ENCODE measurements around the gene DLG5. TPM values are rescaled to one million over a fixed set of nuclear protein-coding genes. Genes with fewer than 3 reads are reported as not detected.

Gene DLG5
- total RNA-seq, 2 experiments from 2014 or later: 2.1 to 2.3 TPM

GRCh38 chr10:77869626-77870420, 56.7 kb downstream of the DLG5 start:
- Mint-ChIP-seq H3K27me3 (no peaks in the 10 kb centered on the region), H3K36me3 (ENCODE audit: low read depth) (no peaks in the 10 kb centered on the region), H3K9me3 (ENCODE audit: low read depth) (no peaks in the 10 kb centered on the region), H3K4me3 (no peak overlapping the region), H3K4me1 (peaks cover 14% of the 10 kb centered on the region), H3K27ac (no peak overlapping the region)
- intact Hi-C loops (cut with DNase I, micrococcal nuclease): no loop called here
- ChIA-PET CTCF (interaction anchor here (1.2 kb wide), 1 partner anchor 20 kb away, joined by 3 read pairs; no protein-coding TSS in a partner anchor), POLR2A (no interaction called here)
- DNase-seq (no peak), ATAC-seq (no peak)

- H3K27ac Mint-ChIP-seq: no peak overlapping the region
- POLR2A ChIA-PET: no interaction called here
These were observed 58.0 kb downstream of the DLG5 start for GRCh38 chr10:77868523-77868922.

DNA sequence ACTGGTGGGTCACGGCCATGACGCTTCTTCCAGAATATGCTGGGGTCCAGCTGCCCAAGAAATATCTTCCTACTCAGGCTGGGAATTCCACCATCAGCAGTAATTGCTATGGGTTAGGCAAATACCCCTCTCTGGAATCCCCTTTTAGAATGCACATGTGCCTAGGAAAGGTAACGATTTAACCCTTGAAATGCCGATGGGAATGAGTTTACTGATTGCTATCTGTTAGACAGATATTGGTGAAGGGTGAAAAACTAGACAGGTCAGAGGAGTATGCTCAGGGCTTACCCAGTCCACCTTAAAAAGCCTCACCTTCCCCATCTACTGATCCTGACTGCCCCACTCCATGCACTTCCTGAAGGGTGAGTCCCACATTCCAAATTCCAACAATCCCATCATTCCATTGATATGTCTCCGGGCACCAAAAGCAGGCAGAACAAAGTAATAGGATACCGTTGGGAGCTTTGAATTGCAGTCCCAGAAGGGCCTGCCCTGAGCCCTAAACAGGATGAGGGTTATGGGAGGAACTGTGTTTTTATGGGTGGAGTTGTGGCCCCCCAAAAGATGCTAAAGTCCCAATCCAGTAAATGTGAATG, 59.3 kb downstream of the DLG5 start:
- CTCF ChIA-PET: no interaction called here
- Mint-ChIP-seq H3K4me1 (no peaks in the 10 kb centered on the region), H3K27ac (no peak overlapping the region), H3K9me3 (ENCODE audit: low read depth) (no peaks in the 10 kb centered on the region), H3K4me3 (no peak overlapping the region), H3K27me3 (no peaks in the 10 kb centered on the region), H3K36me3 (ENCODE audit: low read depth) (no peaks in the 10 kb centered on the region)
- intact Hi-C loops (cut with DNase I, micrococcal nuclease): no loop called here
- POLR2A ChIA-PET: no interaction called here
- no peak for DNase-seq
- ATAC-seq: no peak

More at GRCh38 chr10:77868523-77868922, 58.0 kb downstream of the DLG5 start:
- H3K4me1 Mint-ChIP-seq: peaks cover 5% of the 10 kb centered on the region
- no peaks in the 10 kb centered on the region for H3K9me3 Mint-ChIP-seq (ENCODE audit: low read depth)
- CTCF ChIA-PET: interaction anchor here (1.2 kb wide), 1 partner anchor 22 kb away, joined by 3 read pairs; no protein-coding TSS in a partner anchor
- H3K27me3 Mint-ChIP-seq: no peaks in the 10 kb centered on the region
- ATAC-seq: no peak
- H3K36me3 Mint-ChIP-seq (ENCODE audit: low read depth): no peaks in the 10 kb centered on the region
- DNase-seq: no peak
- intact Hi-C loops (cut with DNase I, micrococcal nuclease): no loop called here
- no peak overlapping the region for H3K4me3 Mint-ChIP-seq

- DNase-seq: no peak
- Mint-ChIP-seq H3K9me3 (ENCODE audit: low read depth) (no peaks in the 10 kb centered on the region), H3K4me3 (no peak overlapping the region), H3K4me1 (no peaks in the 10 kb centered on the region), H3K27me3 (no peaks in the 10 kb centered on the region), H3K36me3 (ENCODE audit: low read depth) (no peaks in the 10 kb centered on the region), H3K27ac (no peak overlapping the region)
- CTCF ChIA-PET: no interaction called here
- ATAC-seq: no peak
- intact Hi-C loops (cut with DNase I, micrococcal nuclease): no loop called here
- POLR2A ChIA-PET: no interaction called here
These were observed 60.0 kb downstream of the DLG5 start for GRCh38 chr10:77866598-77866997.

GRCh38 chr10:77865580-77866324, 60.8 kb downstream of the DLG5 start:
- Mint-ChIP-seq H3K27ac (no peak overlapping the region), H3K27me3 (no peaks in the 10 kb centered on the region), H3K4me1 (no peaks in the 10 kb centered on the region), H3K36me3 (ENCODE audit: low read depth) (no peaks in the 10 kb centered on the region), H3K9me3 (ENCODE audit: low read depth) (no peaks in the 10 kb centered on the region), H3K4me3 (no peak overlapping the region)
- intact Hi-C loops (cut with DNase I, micrococcal nuclease): no loop called here
- DNase-seq (peak; percentile 19), ATAC-seq (no peak)
- ChIA-PET CTCF (no interaction called here), POLR2A (no interaction called here)

DNA sequence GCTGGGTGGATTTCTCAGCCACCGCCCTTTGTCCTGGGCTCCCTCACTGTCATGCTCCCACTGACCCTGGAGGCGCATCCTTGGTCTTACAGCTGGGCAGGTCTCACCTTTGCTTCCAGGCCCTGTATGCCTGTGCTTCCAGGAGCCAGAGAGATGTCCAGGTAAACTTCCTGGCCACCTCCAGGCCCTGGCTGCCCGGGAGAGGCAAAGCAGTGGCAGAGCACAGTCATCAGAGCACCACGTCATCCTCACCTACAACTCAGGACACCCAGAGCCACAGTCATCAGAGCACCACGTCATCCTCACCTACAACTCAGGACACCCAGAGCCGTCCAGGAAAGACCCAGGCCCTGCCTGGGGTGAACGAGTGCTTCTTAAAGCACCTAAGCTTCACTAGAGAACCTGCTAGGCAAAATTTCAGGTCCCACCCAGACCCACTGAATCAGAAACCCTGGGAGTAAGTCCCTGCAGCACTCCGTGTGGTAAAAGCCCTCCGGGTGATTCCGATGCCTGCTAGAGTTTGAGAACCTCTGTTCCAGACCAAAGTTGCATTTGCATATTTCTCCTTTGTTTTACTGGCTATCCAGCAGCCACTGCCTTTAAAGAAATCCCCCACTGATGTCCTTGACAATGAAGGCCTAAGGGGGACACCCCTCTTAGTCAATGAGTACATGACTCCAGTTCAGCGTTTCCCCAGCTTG, 62.3 kb downstream of the DLG5 start:
- DNase-seq (no peak), ATAC-seq (no peak)
- no peaks in the 10 kb centered on the region for H3K27me3 Mint-ChIP-seq
- POLR2A ChIA-PET: no interaction called here
- H3K9me3 Mint-ChIP-seq (ENCODE audit: low read depth): no peaks in the 10 kb centered on the region
- CTCF ChIA-PET: interaction anchor here (0.7 kb wide), 1 partner anchor 154 kb away, joined by 3 read pairs; no protein-coding TSS in a partner anchor
- no peak overlapping the region for H3K4me3 Mint-ChIP-seq
- H3K27ac Mint-ChIP-seq: no peak overlapping the region
- no peaks in the 10 kb centered on the region for H3K4me1 Mint-ChIP-seq
- intact Hi-C loops (cut with DNase I, micrococcal nuclease): no loop called here
- no peaks in the 10 kb centered on the region for H3K36me3 Mint-ChIP-seq (ENCODE audit: low read depth)

DNA sequence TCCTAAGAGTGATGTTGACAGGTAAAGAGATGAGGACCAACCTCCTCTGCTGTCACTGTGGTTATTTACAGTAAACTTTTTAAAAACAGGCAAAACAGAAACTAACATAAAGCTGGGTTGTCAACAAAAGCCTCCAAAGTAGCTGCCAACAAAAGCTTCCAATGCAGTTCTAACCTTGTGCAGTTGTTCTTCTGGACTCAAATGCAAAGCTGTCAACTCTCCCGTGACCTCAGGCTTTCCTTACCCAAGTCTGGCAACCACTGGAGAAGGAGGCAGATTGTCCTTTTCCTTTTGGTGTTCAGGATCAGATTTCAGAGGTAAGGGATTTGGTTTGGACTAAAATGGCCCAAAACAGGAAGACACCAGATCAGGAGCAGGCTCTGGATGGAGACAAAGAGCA, 63.1 kb downstream of the DLG5 start:
- CTCF ChIA-PET: no interaction called here

DNA sequence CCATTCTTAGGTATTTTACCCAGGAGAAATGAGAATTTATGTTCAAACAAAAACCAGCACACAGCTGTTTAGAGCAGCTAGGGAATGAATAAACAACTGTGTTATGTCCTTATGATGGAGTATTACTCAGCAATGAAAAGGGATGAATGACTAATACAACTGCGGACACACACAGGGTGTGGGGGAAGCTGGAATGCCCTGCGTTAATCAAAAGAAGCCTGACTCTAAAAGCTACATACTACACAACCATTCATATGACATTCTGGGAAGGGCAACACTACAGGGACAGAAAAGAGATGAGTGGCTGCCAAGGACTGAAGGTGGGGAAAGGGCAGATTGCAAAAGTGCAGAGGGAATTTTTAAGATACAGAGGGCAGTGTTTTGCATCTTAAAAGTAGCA, 64.0 kb downstream of the DLG5 start:
- Mint-ChIP-seq H3K9me3 (ENCODE audit: low read depth) (no peaks in the 10 kb centered on the region), H3K27me3 (no peaks in the 10 kb centered on the region), H3K36me3 (ENCODE audit: low read depth) (no peaks in the 10 kb centered on the region), H3K27ac (no peak overlapping the region), H3K4me1 (no peaks in the 10 kb centered on the region), H3K4me3 (no peak overlapping the region)
- intact Hi-C loops (cut with DNase I, micrococcal nuclease): no loop called here
- ChIA-PET CTCF (interaction anchor here (0.6 to 1.1 kb wide), 2 partner anchors 15 to 87 kb away, joined by 3 to 5 read pairs; no protein-coding TSS in a partner anchor), POLR2A (no interaction called here)
- ATAC-seq (no peak), DNase-seq (no peak)

More for the DNA sequence above, 63.1 kb downstream of the DLG5 start:
- POLR2A ChIA-PET: no interaction called here
- no peaks in the 10 kb centered on the region for H3K9me3 Mint-ChIP-seq (ENCODE audit: low read depth)
- ATAC-seq (no peak), DNase-seq (no peak)
- no peak overlapping the region for H3K27ac Mint-ChIP-seq
- intact Hi-C loops (cut with DNase I, micrococcal nuclease): no loop called here
- no peak overlapping the region for H3K4me3 Mint-ChIP-seq
- H3K36me3 Mint-ChIP-seq (ENCODE audit: low read depth): no peaks in the 10 kb centered on the region
- H3K27me3 Mint-ChIP-seq: no peaks in the 10 kb centered on the region
- H3K4me1 Mint-ChIP-seq: no peaks in the 10 kb centered on the region

- ChIA-PET POLR2A (no interaction called here), CTCF (interaction anchor here (1.1 kb wide), 1 partner anchor 14 kb away, joined by 5 read pairs; no protein-coding TSS in a partner anchor)
- ATAC-seq (no peak), DNase-seq (no peak)
- no peaks in the 10 kb centered on the region for H3K36me3 Mint-ChIP-seq (ENCODE audit: low read depth)
- H3K4me3 Mint-ChIP-seq: no peak overlapping the region
- H3K4me1 Mint-ChIP-seq: no peaks in the 10 kb centered on the region
- intact Hi-C loops (cut with DNase I, micrococcal nuclease): no loop called here
- no peak overlapping the region for H3K27ac Mint-ChIP-seq
- H3K9me3 Mint-ChIP-seq (ENCODE audit: low read depth): no peaks in the 10 kb centered on the region
- no peaks in the 10 kb centered on the region for H3K27me3 Mint-ChIP-seq
These were observed 65.2 kb downstream of the DLG5 start for GRCh38 chr10:77861366-77861765.

DNA sequence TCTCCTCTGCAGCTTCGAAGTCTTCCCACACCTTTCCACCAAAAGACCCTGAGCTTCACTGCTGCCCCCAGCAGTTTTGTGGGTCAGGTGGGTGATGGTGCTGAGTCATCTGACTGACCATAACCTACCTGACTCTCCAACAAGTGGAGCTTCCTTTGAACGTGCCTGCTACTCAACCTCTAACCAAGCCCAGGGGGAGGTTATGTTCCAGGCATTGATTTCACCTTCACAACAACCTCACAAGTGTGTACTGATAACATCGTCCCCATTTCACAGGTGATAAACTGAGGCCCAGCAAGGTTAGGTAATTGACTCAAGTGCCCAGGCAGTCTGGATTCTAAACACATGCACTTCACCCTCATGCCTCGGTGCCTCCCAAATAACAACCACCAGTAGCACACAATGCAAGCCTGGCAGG, 66.7 kb downstream of the DLG5 start:
- DNase-seq (no peak), ATAC-seq (no peak)
- Mint-ChIP-seq H3K36me3 (ENCODE audit: low read depth) (no peaks in the 10 kb centered on the region), H3K27me3 (no peaks in the 10 kb centered on the region), H3K9me3 (ENCODE audit: low read depth) (no peaks in the 10 kb centered on the region), H3K4me1 (no peaks in the 10 kb centered on the region), H3K27ac (no peak overlapping the region), H3K4me3 (no peak overlapping the region)
- POLR2A ChIA-PET: no interaction called here
- CTCF ChIA-PET: interaction anchor here (0.8 to 1.1 kb wide), 2 partner anchors 19 to 40 kb away, joined by 3 read pairs; no protein-coding TSS in a partner anchor
- intact Hi-C loops (cut with DNase I, micrococcal nuclease): no loop called here

DNA sequence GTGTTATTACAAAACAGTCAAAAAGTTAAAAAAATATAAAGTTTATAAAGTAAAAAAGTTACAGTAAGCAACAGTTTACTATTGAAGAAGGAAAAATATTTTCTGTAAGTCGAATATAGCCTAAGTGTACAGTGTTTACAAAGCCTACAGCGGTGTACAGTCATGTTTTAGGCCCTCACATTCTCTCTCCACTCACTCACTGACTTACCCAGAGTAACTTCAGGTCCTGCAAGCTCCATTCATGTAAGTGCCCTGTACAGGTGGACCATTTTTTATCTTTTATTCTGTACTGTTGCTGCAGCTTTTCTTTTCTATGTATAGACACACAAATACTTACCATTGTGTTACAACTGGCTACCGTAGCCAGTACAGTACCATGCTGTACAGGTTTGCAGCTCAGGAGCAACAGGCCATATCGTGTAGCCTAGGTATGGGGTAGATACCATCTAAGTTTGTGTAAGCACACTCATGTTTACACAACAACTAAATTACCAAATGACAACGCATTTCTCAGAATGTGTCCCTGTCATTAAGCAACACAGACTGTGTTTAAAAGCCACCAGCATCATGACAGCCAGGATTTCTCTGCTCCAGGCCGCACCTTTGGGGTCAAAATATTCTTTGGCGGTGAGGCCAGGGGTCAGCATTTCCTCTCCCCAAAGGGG, 67.2 kb downstream of the DLG5 start:
- intact Hi-C loops (cut with DNase I, micrococcal nuclease): no loop called here
- Mint-ChIP-seq H3K27me3 (no peaks in the 10 kb centered on the region), H3K4me1 (no peaks in the 10 kb centered on the region), H3K4me3 (no peak overlapping the region), H3K36me3 (ENCODE audit: low read depth) (no peaks in the 10 kb centered on the region), H3K9me3 (ENCODE audit: low read depth) (no peaks in the 10 kb centered on the region), H3K27ac (no peak overlapping the region)
- POLR2A ChIA-PET: interaction anchor here (0.7 kb wide), 1 partner anchor 39 kb away, joined by 3 read pairs; no protein-coding TSS in a partner anchor
- DNase-seq: no peak
- CTCF ChIA-PET: interaction anchor here (0.8 kb wide), 1 partner anchor 40 kb away, joined by 3 read pairs; no protein-coding TSS in a partner anchor
- no peak for ATAC-seq

Measured in activated CD4-positive, alpha-beta T cell treated with anti-CD3 and anti-CD28 coated beads for 36 hours (primary cell).